ENCODE data around the gene CAMK2G.

The CAMK2G gene

DNA sequence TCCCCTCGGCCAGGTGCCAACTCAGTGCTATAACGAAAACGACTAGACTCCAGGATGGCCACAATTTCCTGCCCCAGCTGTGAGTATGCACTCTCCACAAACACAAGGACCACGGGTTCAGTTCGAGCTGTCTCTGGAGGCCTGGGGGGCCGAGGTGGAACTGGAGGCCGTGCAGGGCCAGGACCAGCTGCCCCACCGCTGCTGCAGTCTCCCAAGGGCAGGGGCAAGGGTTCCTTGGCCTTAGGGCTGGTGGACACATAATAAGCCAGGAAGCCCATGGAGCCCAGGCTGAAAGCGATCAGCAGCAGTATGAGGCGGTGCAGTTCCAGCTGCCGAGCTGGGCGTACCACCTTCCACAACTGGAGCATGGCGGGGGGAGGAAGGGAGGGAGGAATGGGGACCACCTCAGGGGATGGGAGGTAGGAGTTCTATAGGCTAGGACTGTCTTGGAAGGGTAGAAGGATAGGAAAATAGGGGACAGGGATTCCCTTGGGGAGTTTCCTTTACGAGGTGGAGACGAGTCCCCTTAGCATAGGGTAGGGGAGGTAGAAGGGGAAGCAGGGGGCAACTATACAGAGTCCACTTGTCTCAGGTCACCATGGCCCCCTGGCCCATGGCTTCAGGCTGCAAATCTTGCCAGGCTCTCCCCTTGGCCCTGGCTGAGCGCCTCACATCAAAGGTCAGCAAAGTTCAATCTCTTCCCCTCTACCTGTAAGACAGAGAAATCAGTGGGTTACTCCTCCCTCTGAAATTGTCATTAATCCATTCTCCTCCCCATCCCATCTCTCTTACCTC, 66.1 kb downstream of the CAMK2G start:
- TF ChIP-seq, protein P1, sequence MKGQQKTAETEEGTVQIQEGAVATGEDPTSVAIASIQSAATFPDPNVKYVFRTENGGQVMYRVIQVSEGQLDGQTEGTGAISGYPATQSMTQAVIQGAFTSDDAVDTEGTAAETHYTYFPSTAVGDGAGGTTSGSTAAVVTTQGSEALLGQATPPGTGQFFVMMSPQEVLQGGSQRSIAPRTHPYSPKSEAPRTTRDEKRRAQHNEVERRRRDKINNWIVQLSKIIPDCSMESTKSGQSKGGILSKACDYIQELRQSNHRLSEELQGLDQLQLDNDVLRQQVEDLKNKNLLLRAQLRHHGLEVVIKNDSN (IDR thresholded peaks at IDR 0.05) = no peak
- TF ChIP-seq YY1 (IDR thresholded peaks at IDR 0.05; ENCODE audit: low read depth) (no peak), FOXM1 (IDR thresholded peaks at IDR 0.05; ENCODE audit: borderline replicate concordance, low read depth) (no peak)

DNA sequence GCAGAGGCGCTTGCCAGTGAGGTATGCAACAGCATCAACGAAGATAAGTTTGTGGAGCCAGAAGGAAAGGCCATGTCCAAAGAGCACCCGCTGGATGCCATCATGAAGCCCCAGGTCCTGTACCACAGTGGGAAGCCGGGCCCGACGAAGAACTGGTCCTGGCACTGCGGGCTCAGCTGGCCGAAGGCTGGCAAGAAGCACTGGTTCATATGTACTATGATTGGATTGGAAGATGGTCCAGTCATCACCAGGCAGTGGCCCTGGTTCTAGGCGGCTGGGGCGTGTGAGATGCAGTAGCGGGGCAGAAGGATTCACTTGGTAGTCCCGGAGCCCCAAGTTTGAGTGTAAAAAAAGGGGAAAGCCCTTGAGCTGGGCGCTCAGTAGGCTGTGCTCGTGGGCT, 66.9 kb downstream of the CAMK2G start:
- TF ChIP-seq TCF12 (IDR thresholded peaks at IDR 0.05; ENCODE audit: low read depth) = no peak

DNA sequence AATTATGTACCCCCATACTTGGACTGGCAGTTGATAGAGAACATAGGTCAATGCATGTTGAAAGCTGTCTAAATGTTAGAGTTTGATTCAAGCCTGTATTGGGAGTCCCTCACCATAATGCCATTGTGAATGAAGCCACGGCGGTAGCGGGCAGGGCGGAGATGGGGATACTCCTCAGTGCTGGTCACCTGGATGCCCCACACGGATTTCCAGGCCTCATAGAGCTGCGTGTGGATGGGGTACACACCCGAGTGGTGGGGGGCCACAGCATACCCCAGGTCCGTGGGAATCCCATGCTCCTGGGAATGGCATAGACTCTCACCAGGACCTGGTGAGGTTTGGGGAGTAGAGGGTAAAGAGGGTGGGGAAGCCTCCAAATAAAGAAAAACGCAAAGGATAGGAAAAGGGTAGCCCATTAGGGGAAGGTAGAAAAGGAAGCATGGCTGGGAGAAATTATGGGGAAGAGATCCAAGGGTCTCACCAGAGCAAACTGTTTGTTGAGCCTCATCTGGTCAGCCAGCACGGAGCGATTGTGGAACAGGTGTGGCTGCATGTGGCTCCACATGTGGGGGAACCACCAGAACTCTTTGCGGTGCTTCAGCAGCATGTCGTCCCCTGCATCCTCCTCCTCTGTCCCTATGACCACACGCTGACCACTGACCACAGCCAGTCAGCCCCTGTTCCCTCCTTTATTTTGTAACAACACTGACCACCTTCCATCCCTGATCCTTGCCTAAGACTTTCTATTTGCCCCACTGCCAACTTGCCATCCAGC, 68.0 kb downstream of the CAMK2G start:
- TF ChIP-seq TEAD4 (IDR thresholded peaks at IDR 0.05) (no peak), RAD21 (IDR thresholded peaks at IDR 0.05; ENCODE audit: low read depth) (no peak), TCF12 (IDR thresholded peaks at IDR 0.05; ENCODE audit: low read depth) (no peak), CEBPB (IDR thresholded peaks at IDR 0.05) (no peak), EGR1 (IDR thresholded peaks at IDR 0.05) (no peak), NFIC (IDR thresholded peaks at IDR 0.05) (no peak), TAF1 (IDR thresholded peaks at IDR 0.05; ENCODE audit: low read depth) (no peak), EP300 (IDR thresholded peaks at IDR 0.05; ENCODE audit: borderline replicate concordance) (no peak), ZBTB7A (IDR thresholded peaks at IDR 0.05; ENCODE audit: low read depth) (no peak), YY1 (IDR thresholded peaks at IDR 0.05; ENCODE audit: low read depth) (no peak), CREB1 (IDR thresholded peaks at IDR 0.05; ENCODE audit: low read depth) (no peak)
- TF ChIP-seq, protein P2, sequence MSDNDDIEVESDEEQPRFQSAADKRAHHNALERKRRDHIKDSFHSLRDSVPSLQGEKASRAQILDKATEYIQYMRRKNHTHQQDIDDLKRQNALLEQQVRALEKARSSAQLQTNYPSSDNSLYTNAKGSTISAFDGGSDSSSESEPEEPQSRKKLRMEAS (IDR thresholded peaks at IDR 0.05) = no peak
- TF ChIP-seq, protein P1 (IDR thresholded peaks at IDR 0.05) = no peak

- TF ChIP-seq EGR1 (IDR thresholded peaks at IDR 0.05) (no peak), CREB1 (IDR thresholded peaks at IDR 0.05; ENCODE audit: low read depth) (no peak), TCF12 (IDR thresholded peaks at IDR 0.05; ENCODE audit: low read depth) (no peak), TAF1 (IDR thresholded peaks at IDR 0.05; ENCODE audit: low read depth) (no peak), ZBTB7A (IDR thresholded peaks at IDR 0.05; ENCODE audit: low read depth) (no peak)
- TF ChIP-seq, protein P1 (IDR thresholded peaks at IDR 0.05) = no peak
Observed at GRCh38 chr10:73803680-73804286, 70.6 kb downstream of the CAMK2G start.

DNA sequence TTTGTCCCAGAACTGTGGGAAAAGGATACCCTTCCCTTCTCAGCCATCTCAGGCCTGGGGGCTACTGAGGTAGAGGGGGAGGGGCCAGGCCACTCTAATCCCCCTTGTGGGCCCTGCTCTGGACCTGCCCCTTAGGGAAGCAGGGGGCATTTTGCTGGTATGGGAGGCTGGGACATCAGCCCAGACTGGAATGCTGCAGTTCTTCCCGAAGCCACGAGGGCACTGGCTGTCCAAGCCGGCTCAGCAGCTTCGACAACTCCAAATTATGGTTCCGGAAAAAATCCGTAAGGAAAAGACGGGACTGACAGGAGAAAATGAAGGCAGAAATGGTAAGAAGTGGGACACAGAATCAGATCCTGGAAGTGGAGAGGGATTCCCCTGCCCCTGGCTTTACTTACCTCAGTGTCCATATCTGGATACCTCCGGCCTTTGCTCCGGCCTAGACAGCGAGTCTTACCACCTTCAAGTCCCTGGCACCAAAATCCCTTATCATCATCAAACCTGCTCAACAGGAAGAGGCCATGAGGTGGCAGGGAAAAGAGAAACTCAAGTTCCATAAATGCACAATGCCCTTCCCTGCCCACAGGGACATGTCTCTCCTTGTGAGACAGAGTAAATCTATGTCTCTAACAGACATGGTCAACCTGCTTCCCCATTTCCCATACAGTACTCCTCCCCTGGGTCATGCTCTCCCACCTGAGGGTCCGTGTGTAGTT, 71.9 kb downstream of the CAMK2G start:
- TF ChIP-seq TEAD4 (IDR thresholded peaks at IDR 0.05) (no peak), TCF12 (IDR thresholded peaks at IDR 0.05; ENCODE audit: low read depth) (no peak), CREB1 (IDR thresholded peaks at IDR 0.05; ENCODE audit: low read depth) (no peak), FOXM1 (IDR thresholded peaks at IDR 0.05; ENCODE audit: borderline replicate concordance, low read depth) (no peak), EGR1 (IDR thresholded peaks at IDR 0.05) (no peak), RAD21 (IDR thresholded peaks at IDR 0.05; ENCODE audit: low read depth) (no peak), NFIC (IDR thresholded peaks at IDR 0.05) (no peak), CEBPB (IDR thresholded peaks at IDR 0.05) (no peak)
- TF ChIP-seq, protein P1 (IDR thresholded peaks at IDR 0.05) = no peak
- TF ChIP-seq, protein P2 (IDR thresholded peaks at IDR 0.05) = no peak

- TF ChIP-seq TCF12 (IDR thresholded peaks at IDR 0.05; ENCODE audit: low read depth) (no peak), EGR1 (IDR thresholded peaks at IDR 0.05) (no peak), FOXM1 (IDR thresholded peaks at IDR 0.05; ENCODE audit: borderline replicate concordance, low read depth) (no peak), RAD21 (IDR thresholded peaks at IDR 0.05; ENCODE audit: low read depth) (no peak), NFIC (IDR thresholded peaks at IDR 0.05) (no peak), YY1 (IDR thresholded peaks at IDR 0.05; ENCODE audit: low read depth) (no peak), CEBPB (IDR thresholded peaks at IDR 0.05) (no peak), CREB1 (IDR thresholded peaks at IDR 0.05; ENCODE audit: low read depth) (no peak), TAF1 (IDR thresholded peaks at IDR 0.05; ENCODE audit: low read depth) (no peak), EP300 (IDR thresholded peaks at IDR 0.05; ENCODE audit: borderline replicate concordance) (no peak), ZBTB7A (IDR thresholded peaks at IDR 0.05; ENCODE audit: low read depth) (no peak)
- TF ChIP-seq, protein P1 (IDR thresholded peaks at IDR 0.05) = no peak
- TF ChIP-seq, protein P2 (IDR thresholded peaks at IDR 0.05) = no peak
- TF ChIP-seq, protein P3, sequence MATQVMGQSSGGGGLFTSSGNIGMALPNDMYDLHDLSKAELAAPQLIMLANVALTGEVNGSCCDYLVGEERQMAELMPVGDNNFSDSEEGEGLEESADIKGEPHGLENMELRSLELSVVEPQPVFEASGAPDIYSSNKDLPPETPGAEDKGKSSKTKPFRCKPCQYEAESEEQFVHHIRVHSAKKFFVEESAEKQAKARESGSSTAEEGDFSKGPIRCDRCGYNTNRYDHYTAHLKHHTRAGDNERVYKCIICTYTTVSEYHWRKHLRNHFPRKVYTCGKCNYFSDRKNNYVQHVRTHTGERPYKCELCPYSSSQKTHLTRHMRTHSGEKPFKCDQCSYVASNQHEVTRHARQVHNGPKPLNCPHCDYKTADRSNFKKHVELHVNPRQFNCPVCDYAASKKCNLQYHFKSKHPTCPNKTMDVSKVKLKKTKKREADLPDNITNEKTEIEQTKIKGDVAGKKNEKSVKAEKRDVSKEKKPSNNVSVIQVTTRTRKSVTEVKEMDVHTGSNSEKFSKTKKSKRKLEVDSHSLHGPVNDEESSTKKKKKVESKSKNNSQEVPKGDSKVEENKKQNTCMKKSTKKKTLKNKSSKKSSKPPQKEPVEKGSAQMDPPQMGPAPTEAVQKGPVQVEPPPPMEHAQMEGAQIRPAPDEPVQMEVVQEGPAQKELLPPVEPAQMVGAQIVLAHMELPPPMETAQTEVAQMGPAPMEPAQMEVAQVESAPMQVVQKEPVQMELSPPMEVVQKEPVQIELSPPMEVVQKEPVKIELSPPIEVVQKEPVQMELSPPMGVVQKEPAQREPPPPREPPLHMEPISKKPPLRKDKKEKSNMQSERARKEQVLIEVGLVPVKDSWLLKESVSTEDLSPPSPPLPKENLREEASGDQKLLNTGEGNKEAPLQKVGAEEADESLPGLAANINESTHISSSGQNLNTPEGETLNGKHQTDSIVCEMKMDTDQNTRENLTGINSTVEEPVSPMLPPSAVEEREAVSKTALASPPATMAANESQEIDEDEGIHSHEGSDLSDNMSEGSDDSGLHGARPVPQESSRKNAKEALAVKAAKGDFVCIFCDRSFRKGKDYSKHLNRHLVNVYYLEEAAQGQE (IDR thresholded peaks at IDR 0.05; ENCODE audit: low read depth) = no peak
Observed at GRCh38 chr10:73801253-73801590, 73.1 kb downstream of the CAMK2G start.
